ENCODE measurements around the gene TNFRSF14. TPM values are rescaled to one million over a fixed set of nuclear protein-coding genes. Genes with fewer than 3 reads are reported as not detected.
A peak's percentile ranks its signal among the peaks of the same experiment; 100 is the strongest.

Gene TNFRSF14
- total and polyA plus RNA-seq, 2 of the 13 experiments (the other 11 are each of a cell fraction or from before 2014, with no cell fraction given), result 11.9 to 49.9 TPM

DNA sequence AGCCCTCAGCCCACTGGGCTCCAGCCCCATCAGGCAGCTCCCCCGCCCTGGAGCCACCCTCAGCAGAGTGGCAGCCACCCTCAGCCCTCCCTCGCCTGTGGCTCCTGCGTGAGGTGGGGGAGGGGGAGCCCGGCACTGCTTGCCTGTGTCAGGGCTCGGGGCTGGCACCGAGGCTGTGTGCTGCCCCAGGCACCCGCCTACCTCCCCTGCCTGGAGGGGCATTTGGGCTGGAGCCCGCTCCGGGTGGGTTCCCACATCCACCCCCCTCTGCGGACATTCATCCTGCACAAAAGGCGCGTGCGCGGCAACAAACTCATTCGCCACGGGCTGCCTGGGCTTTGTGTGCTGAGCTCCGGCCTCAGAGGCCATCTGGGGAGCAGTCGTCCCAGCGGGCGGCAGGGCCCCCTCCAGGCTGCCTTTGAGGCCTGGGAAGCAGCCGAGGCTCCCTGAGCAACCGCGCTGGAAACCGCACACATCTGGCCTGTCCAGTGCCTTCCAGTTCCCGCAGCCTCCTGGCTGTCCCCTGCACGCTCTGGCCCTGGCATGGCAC is 12.6 kb upstream of the TNFRSF14 start (continued):
- no peak for TF ChIP-seq ISX (CRISPR knock-in tag; conservative IDR thresholded peaks at IDR 0.05)
- TF ChIP-seq, protein P1, sequence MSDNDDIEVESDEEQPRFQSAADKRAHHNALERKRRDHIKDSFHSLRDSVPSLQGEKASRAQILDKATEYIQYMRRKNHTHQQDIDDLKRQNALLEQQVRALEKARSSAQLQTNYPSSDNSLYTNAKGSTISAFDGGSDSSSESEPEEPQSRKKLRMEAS (IDR thresholded peaks at IDR 0.05), result no peak; the same call in 1 of the 2 replicates
- TF ChIP-seq, protein P2, sequence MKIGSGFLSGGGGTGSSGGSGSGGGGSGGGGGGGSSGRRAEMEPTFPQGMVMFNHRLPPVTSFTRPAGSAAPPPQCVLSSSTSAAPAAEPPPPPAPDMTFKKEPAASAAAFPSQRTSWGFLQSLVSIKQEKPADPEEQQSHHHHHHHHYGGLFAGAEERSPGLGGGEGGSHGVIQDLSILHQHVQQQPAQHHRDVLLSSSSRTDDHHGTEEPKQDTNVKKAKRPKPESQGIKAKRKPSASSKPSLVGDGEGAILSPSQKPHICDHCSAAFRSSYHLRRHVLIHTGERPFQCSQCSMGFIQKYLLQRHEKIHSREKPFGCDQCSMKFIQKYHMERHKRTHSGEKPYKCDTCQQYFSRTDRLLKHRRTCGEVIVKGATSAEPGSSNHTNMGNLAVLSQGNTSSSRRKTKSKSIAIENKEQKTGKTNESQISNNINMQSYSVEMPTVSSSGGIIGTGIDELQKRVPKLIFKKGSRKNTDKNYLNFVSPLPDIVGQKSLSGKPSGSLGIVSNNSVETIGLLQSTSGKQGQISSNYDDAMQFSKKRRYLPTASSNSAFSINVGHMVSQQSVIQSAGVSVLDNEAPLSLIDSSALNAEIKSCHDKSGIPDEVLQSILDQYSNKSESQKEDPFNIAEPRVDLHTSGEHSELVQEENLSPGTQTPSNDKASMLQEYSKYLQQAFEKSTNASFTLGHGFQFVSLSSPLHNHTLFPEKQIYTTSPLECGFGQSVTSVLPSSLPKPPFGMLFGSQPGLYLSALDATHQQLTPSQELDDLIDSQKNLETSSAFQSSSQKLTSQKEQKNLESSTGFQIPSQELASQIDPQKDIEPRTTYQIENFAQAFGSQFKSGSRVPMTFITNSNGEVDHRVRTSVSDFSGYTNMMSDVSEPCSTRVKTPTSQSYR (CRISPR knock-in tag; IDR thresholded peaks at IDR 0.05; ENCODE audit: borderline replicate concordance), result peak; percentile 87
- 0 out of 2 replicates have a peak, but pooled peaks have one; percentile 37 for TF ChIP-seq ARNTL (CRISPR knock-in tag; IDR thresholded peaks at IDR 0.05)
- 0 out of 2 replicates have a peak, but pooled peaks have one; percentile 28 for TF ChIP-seq ZNF747 (CRISPR knock-in tag; IDR thresholded peaks at IDR 0.05; ENCODE audit: borderline replicate concordance)
- TF ChIP-seq SSRP1 (CRISPR knock-in tag; IDR thresholded peaks at IDR 0.05), result no peak
- TF ChIP-seq NR2F1 (CRISPR knock-in tag; IDR thresholded peaks at IDR 0.05), result no peak
- no peak for TF ChIP-seq DPF2 (CRISPR knock-in tag; IDR thresholded peaks at IDR 0.05; ENCODE audit: borderline replicate concordance, low read depth)
- no peak for TF ChIP-seq ZNF883 (CRISPR knock-in tag; IDR thresholded peaks at IDR 0.05; ENCODE audit: not compliant biosample characterization)
- TF ChIP-seq HES4 (CRISPR knock-in tag; IDR thresholded peaks at IDR 0.05; ENCODE audit: borderline replicate concordance), result no peak
- TF ChIP-seq SRF (IDR thresholded peaks at IDR 0.05; ENCODE audit: low read depth, low read length), result no peak
- TF ChIP-seq, protein P3, sequence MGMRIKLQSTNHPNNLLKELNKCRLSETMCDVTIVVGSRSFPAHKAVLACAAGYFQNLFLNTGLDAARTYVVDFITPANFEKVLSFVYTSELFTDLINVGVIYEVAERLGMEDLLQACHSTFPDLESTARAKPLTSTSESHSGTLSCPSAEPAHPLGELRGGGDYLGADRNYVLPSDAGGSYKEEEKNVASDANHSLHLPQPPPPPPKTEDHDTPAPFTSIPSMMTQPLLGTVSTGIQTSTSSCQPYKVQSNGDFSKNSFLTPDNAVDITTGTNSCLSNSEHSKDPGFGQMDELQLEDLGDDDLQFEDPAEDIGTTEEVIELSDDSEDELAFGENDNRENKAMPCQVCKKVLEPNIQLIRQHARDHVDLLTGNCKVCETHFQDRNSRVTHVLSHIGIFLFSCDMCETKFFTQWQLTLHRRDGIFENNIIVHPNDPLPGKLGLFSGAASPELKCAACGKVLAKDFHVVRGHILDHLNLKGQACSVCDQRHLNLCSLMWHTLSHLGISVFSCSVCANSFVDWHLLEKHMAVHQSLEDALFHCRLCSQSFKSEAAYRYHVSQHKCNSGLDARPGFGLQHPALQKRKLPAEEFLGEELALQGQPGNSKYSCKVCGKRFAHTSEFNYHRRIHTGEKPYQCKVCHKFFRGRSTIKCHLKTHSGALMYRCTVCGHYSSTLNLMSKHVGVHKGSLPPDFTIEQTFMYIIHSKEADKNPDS (CRISPR knock-in tag; IDR thresholded peaks at IDR 0.05), result no peak
- TF ChIP-seq, protein P4, sequence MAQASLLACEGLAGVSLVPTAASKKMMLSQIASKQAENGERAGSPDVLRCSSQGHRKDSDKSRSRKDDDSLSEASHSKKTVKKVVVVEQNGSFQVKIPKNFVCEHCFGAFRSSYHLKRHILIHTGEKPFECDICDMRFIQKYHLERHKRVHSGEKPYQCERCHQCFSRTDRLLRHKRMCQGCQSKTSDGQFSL (CRISPR knock-in tag; IDR thresholded peaks at IDR 0.05), result no peak
- TF ChIP-seq, protein P5, sequence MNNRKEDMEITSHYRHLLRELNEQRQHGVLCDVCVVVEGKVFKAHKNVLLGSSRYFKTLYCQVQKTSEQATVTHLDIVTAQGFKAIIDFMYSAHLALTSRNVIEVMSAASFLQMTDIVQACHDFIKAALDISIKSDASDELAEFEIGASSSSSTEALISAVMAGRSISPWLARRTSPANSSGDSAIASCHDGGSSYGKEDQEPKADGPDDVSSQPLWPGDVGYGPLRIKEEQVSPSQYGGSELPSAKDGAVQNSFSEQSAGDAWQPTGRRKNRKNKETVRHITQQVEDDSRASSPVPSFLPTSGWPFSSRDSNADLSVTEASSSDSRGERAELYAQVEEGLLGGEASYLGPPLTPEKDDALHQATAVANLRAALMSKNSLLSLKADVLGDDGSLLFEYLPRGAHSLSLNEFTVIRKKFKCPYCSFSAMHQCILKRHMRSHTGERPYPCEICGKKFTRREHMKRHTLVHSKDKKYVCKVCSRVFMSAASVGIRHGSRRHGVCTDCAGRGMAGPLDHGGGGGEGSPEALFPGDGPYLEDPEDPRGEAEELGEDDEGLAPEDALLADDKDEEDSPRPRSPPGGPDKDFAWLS (CRISPR knock-in tag; IDR thresholded peaks at IDR 0.05; ENCODE audit: borderline replicate concordance), result 0 out of 2 replicates have a peak, but pooled peaks have one; percentile 69
- no peak for TF ChIP-seq ZNF317 (CRISPR knock-in tag; IDR thresholded peaks at IDR 0.05)
- TF ChIP-seq SAP130 (CRISPR knock-in tag; IDR thresholded peaks at IDR 0.05; ENCODE audit: low read depth), result peak; percentile 32; the same call in 1 of the 2 replicates
- peak; percentile 68; the same call in 1 of the 2 replicates for TF ChIP-seq ZNF761 (CRISPR knock-in tag; conservative IDR thresholded peaks at IDR 0.05)
- no peak for TF ChIP-seq ZNF567 (CRISPR knock-in tag; IDR thresholded peaks at IDR 0.05; ENCODE audit: borderline replicate concordance)
- no peak for TF ChIP-seq ZNF224 (CRISPR knock-in tag; IDR thresholded peaks at IDR 0.05)
- TF ChIP-seq FOSL2 (CRISPR knock-in tag; IDR thresholded peaks at IDR 0.05), result 0 out of 2 replicates have a peak, but pooled peaks have one; percentile 9
- no peak for TF ChIP-seq U2AF1 (optimal IDR thresholded peaks at IDR 0.05; ENCODE audit: low read depth, low read length)
- TF ChIP-seq KLF11 (CRISPR knock-in tag; IDR thresholded peaks at IDR 0.05), result no peak
- no peak for TF ChIP-seq SOX13 (IDR thresholded peaks at IDR 0.05)
- TF ChIP-seq SOX13 (CRISPR knock-in tag; conservative IDR thresholded peaks at IDR 0.05 in 1 of 2, IDR thresholded peaks at IDR 0.05 in 1 of 2), result no peak

Data from HepG2 (cell line).